GM21619 (cell line): Measurements from ENCODE around the gene CCDC74B.
"Not testable (repeated sequence)": the region's sequence is repeated elsewhere in the genome, so short reads cannot be mapped to it uniquely, and the experiment has no call there.

Source experiments
- ATAC-seq: cut with Tn5 transposase; IDR thresholded peaks from one replicate; pipeline ENCODE4 v1.9.1; 2021; ENCODE audit not compliant: unreplicated experiment

Gene CCDC74B

GRCh38 chr2:130151145-130151512 lies 6.2 kb upstream of the CCDC74B start:
- not testable (repeated sequence) for ATAC-seq

- ATAC-seq, result no peak
Measured at GRCh38 chr2:130150181-130151144, 5.6 kb upstream of the CCDC74B start.

GRCh38 chr2:130148515-130148914 lies 3.6 kb upstream of the CCDC74B start:
- ATAC-seq, result not testable (repeated sequence)

GRCh38 chr2:130143266-130144039 lies 1.5 kb downstream of the CCDC74B start:
- peak; percentile 38 for ATAC-seq

- ATAC-seq, result not testable (repeated sequence)
Measured at GRCh38 chr2:130142396-130143265, 2.3 kb downstream of the CCDC74B start.

- not testable (repeated sequence) for ATAC-seq
Measured at GRCh38 chr2:130141645-130142370, 3.1 kb downstream of the CCDC74B start.

GRCh38 chr2:130141002-130141401 lies 3.9 kb downstream of the CCDC74B start:
- not testable (repeated sequence) for ATAC-seq

GRCh38 chr2:130140516-130140915 lies 4.4 kb downstream of the CCDC74B start:
- not testable (repeated sequence) for ATAC-seq

- not testable (repeated sequence) for ATAC-seq
Measured at GRCh38 chr2:130139331-130140280, 5.3 kb downstream of the CCDC74B start.

- not testable (repeated sequence) for ATAC-seq
Measured at GRCh38 chr2:130138841-130139251, 6.1 kb downstream of the CCDC74B start.

- ATAC-seq, result not testable (repeated sequence)
Measured at GRCh38 chr2:130138326-130138725, 6.6 kb downstream of the CCDC74B start.

GRCh38 chr2:130137118-130137517 lies 7.8 kb downstream of the CCDC74B start:
- ATAC-seq, result not testable (repeated sequence)

GRCh38 chr2:130136546-130136945 lies 8.4 kb downstream of the CCDC74B start:
- not testable (repeated sequence) for ATAC-seq

- ATAC-seq, result no peak
Measured at GRCh38 chr2:130135692-130136541, 9.0 kb downstream of the CCDC74B start.

GRCh38 chr2:130129120-130129829 lies 15.6 kb downstream of the CCDC74B start, which contains the start of gene POTEF:
Gene POTEF (minus strand): TSS chr2:130129222. CDS start chr2:130120515, 8,707 bp downstream.
- ATAC-seq, result not testable (repeated sequence)

GRCh38 chr2:130128464-130128863 lies 16.4 kb downstream of the CCDC74B start:
- not testable (repeated sequence) for ATAC-seq

- not testable (repeated sequence) for ATAC-seq
Measured at GRCh38 chr2:130127726-130128125, 17.2 kb downstream of the CCDC74B start.
